Ovary (tissue), 9 donors: ENCODE results near the gene LIN52. TPM values are rescaled to one million over a fixed set of nuclear protein-coding genes. Genes with fewer than 3 reads are reported as not detected.

Source experiments
- DNase-seq, 5 donors: peaks; one replicate each; pipeline ENCODE4 v3.0.0-alpha.2; 2019 to 2020
- H3K27ac ChIP-seq, 2 donors: fragments of 200-600 bp; one replicate each; pipeline versions ENCODE4 v1.5.1 to v1.8.0; 2019 to 2022
- H3K27me3 ChIP-seq: fragments of 200-600 bp; one replicate; pipeline ENCODE4 v1.8.0; 2022
- H3K36me3 ChIP-seq: fragments of 200-600 bp; sonication (generic); one replicate; pipeline ENCODE4 v1.5.1; 2019
- H3K4me1 ChIP-seq: one replicate; pipeline ENCODE4 v1.8.1; 2013; ENCODE audit warnings: mild to moderate bottlenecking, moderate library complexity; ENCODE audit not compliant: insufficient read depth
- H3K4me3 ChIP-seq: fragments of 200-600 bp; sonication (generic); one replicate; pipeline ENCODE4 v1.5.1; 2017
- H3K9me3 ChIP-seq, 2 donors: fragments of 200-600 bp in 1 of 2; sonication (generic) in 1 of 2; one replicate each; pipeline versions ENCODE4 v1.5.1 to v1.8.1; 2013 to 2019; ENCODE audit warnings: mild to moderate bottlenecking in 1 of 2, moderate library complexity in 1 of 2
- CTCF ChIP-seq, 3 donors: fragments of 450-650 bp in 2 of 3; fragments of 200-600 bp in 1 of 3; IDR thresholded peaks; one replicate each; pipeline versions ENCODE4 v1.5.1 to v1.8.0; 2016 to 2022; ENCODE audit warnings: antibody characterized with exemption in 3 of 3, mild to moderate bottlenecking in 1 of 3
- EP300 ChIP-seq: sonication (generic); formaldehyde crosslinking; IDR thresholded peaks from one replicate; pipeline ENCODE4 v1.6.1; 2017; ENCODE audit warnings: antibody characterized with exemption
- POLR2A ChIP-seq: fragments of 450-650 bp; IDR thresholded peaks from one replicate; pipeline ENCODE4 v1.6.1; 2017; ENCODE audit warnings: antibody characterized with exemption, mild to moderate bottlenecking, moderate library complexity
- WGBS, 3 donors: extraction: QIAGEN DNeasy Blood & Tissue Kit in 1 of 3; methylation state at CpG; one replicate each; pipeline versions ENCODE4 v1.1.5 to v1.1.7; 2013 to 2017; 5-methylcytosine and 5-hydroxymethylcytosine counted together
- intact Hi-C, 4 donors: fragments of 100-400 bp; cut with DNase I; formaldehyde crosslinking; loops; one replicate each; pipeline versions ENCODE4 v1.11.0 to v1.15.1; 2022 to 2023
- polyA plus RNA-seq, 2 donors: library from polyadenylated mRNA; stranded (reverse); fragments of 200-250 nt in 1 of 2; fragments of 350-450 nt in 1 of 2; fragmentation: Illumina TruSeq in 1 of 2; extraction: RNeasy Lipid Tissue Mini Kit (QIAGEN cat#74804) in 1 of 2; gene quantifications; one replicate each; pipeline ENCODE4 v1.2.3, GENCODE V29; 2013 to 2014
- total RNA-seq, 7 donors: library from RNA; depleted of rRNA in 2 of 7; stranded (reverse); fragments of >200 nt in 2 of 7; fragmentation: NEBNext Ultra II Directional in 3 of 7; extraction: Animal tissue kit (Norgen Biotek cat#: 25700) in 3 of 7; gene quantifications; one replicate each; pipeline versions ENCODE4 v1.1.0 to v1.2.4, GENCODE V29; 2016 to 2023
- donor health status: DM: no; HTN: no; CAD: no; lungs with moderate emphysema.
- donor health status: DM: no; HTN: no; CAD: no.
- donor health status: Bipolar disorder and iron deficiency.
- donor health status: DM: yes; HTN: yes; CAD: no.
- donor health status: DM: no; HTN: no; CAD: no.
- donor health status: DM: yes; HTN: yes; CAD: no.

Gene LIN52
- total and polyA plus RNA-seq, 9 donors, result 8.6 to 12.5 (median 10.0) TPM

GRCh38 chr14:74217672-74218448 lies 133.1 kb downstream of the LIN52 start:
- Histone ChIP-seq H3K9me3 (no peaks in the 10 kb centered on the region), H3K27me3 (no peaks in the 10 kb centered on the region), H3K27ac (no peak overlapping the region), H3K4me3 (no peak overlapping the region), H3K36me3 (no peaks in the 10 kb centered on the region), H3K4me1 (no peaks in the 10 kb centered on the region)
- 8 to 10% (median 9%) methylated on average over 40 of the region's 40 CpGs for WGBS, 3 donors
- intact Hi-C loops, result no loop called here
- DNase-seq, result peak; percentile 32 to 80 (median 58)
- TF ChIP-seq CTCF (IDR thresholded peaks at IDR 0.05), result peak; percentile 36 to 61 (median 53)
- no peak for TF ChIP-seq EP300
- no peak for TF ChIP-seq POLR2A

DNA sequence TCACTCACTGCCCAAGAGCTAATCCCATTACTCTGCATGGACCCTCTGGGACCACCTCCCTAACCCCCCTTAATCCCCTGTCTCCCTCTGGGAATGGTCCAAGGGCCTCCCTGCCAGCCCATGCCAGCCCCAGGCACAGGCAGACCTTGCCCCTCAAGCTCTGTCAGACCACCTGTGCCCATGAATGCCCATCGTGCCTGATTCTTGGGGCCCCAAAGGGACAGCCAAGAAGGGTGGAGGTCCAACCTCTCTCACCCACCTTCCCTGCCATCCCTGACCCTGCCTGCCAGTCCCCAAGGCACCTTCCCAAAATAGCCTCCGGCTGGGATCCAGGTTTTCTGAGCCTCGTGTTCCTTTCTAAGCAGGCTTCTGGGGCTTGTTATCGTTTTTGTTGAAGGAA lies 133.7 kb downstream of the LIN52 start:
- TF ChIP-seq EP300 (no peak), POLR2A (no peak), CTCF (IDR thresholded peaks at IDR 0.05) (no peak)
- H3K27ac ChIP-seq, result no peak overlapping the region
- H3K36me3 ChIP-seq, result no peaks in the 10 kb centered on the region
- H3K9me3 ChIP-seq, result no peaks in the 10 kb centered on the region
- no peak overlapping the region for H3K4me3 ChIP-seq
- H3K27me3 ChIP-seq, result no peaks in the 10 kb centered on the region
- H3K4me1 ChIP-seq, result no peaks in the 10 kb centered on the region
- WGBS, 3 donors, result 34 to 49% (median 48%) methylated on average over 4 of the region's 4 CpGs
- intact Hi-C loops, result no loop called here
- no peak for DNase-seq

- H3K27ac ChIP-seq, result no peak overlapping the region
- no peaks in the 10 kb centered on the region for H3K4me1 ChIP-seq
- no peaks in the 10 kb centered on the region for H3K27me3 ChIP-seq
Observed at GRCh38 chr14:74219277-74220205, 134.8 kb downstream of the LIN52 start.

More at GRCh38 chr14:74219277-74220205, 134.8 kb downstream of the LIN52 start:
- DNase-seq, result no peak
- Histone ChIP-seq H3K4me3 (no peak overlapping the region), H3K36me3 (no peaks in the 10 kb centered on the region), H3K9me3 (no peaks in the 10 kb centered on the region)
- TF ChIP-seq CTCF (IDR thresholded peaks at IDR 0.05) (no peak), POLR2A (no peak)
- intact Hi-C loops, result no loop called here
- 43 to 49% (median 44%) methylated on average over 13 of the region's 13 CpGs for WGBS, 3 donors
